GM11168 (cell line): ENCODE measurements around the gene PPP1R37.
"Not testable (repeated sequence)": the region's sequence is repeated elsewhere in the genome, so short reads cannot be mapped to it uniquely, and the experiment has no call there.

Experiments
- in situ Hi-C: fragments of 300-500 bp; cut with MboI; formaldehyde crosslinking; loops from one replicate; pipeline ENCODE4 v1.12.0; 2022; ENCODE audit warnings: low sequenced_read_pairs; ENCODE audit not compliant: unreplicated experiment

The PPP1R37 gene

DNA sequence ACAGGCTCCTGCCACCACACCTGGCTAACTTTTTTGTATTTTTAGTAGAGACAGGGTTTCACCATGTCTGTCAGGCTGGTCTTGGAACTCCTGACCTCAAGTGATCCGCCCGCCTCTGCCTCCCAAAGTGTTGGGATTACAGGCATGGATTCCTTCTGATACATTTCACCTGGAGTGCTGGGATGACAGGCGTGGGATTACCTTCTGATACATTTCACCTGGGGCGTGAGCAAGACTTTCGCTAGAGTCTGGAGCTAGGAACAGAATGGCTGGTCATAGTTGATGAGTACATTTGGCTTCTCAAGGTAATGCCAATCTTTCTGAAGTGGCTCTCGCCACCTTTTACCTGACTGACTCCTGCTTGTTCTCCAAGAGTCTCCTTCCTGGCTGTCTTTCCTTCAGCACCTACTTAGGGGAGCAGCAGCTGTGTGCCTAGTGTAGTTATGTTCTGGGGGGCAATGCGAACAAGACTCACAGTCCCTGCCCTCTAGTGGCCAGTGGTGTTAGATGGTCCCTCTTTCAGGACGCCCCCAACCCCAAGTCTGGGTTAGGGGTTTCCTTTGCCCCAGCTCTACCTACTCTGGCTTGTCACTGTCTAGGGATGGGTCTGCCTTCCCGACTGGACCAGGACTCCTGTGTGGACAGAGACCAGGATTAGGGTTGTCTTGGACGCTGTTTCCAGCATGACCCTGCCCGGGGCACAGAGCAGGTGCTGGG is 19.3 kb downstream of the PPP1R37 start:
- in situ Hi-C loops, result no loop called here

DNA sequence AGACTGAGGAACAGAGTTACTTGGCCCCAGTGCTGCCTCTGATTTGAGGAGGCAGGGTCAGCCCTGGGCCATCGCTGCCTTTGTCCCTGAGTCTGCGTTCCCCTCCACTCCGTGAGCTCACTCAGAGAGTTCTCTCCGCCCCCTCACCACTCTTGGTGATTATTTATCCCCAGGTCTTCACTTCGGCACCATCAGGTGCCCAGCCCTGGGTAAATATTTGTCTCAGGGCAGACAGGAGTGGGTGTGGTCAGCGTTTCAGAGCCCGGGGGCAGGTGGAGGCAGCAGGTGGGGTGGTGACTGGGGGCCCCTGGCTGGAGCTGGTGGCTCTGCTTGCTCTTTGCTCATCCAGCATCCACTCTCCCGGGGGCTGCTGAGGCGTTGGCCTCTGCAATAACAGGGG is 20.6 kb downstream of the PPP1R37 start:
- in situ Hi-C loops, result no loop called here

DNA sequence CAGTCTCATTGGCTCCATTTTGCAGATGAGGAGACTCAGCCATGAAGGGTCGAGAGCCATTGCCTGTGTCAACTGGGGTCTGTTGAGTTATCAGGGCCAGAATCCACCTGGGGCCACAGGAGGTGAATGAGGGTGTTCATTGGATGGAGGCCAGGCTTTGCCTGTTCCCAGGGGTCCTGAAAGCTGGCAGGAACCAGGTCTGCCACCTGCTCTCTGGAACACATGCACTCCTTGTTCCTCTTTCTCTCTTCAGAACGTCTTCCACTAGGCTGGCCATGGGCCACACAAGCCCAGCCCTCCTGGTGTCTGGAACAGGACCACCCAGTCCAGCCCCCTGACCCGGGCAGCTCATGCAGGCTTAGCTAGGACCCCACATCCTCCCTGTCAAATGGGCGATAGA is 21.1 kb downstream of the PPP1R37 start:
- in situ Hi-C loops, result no loop called here

DNA sequence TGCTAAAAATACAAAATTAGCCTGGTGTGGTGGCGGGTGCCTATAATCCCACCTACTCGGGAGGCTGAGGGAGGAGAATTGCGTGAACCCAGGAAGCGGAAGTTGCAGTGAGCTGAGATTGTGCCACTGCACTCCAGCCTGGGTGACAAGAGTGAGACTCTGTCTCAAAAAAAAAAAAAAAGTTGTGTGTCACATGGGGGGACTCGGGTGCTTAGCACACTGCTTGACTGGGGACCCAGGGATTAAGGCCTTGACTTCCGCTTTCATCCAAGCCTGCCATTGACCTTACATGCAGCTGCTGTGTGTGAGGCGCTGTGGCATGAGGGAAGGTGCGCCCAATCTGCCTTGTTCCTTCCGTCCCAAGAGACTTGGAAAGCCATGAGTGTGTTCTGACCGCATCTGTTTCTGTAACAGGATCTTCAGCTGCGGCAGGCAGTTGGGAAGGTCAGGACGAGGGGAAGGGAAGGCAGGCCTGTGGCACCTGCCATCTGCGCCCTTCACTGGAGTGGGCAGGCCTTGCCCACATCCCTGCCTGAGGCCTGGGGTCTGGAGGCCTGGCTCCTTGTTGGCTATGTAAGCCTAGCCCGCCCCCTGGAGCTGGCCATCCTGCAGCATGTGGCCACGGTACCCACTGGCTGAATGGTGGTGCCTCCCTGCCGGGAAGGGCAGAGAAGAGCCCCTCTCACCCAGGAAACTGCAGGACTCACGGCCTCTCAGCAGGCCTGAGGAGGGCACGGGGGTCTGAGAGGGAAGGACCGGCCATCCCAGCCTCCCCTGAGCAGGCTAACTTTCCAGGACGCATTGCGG is 23.0 kb downstream of the PPP1R37 start:
- in situ Hi-C loops, result no loop called here

DNA sequence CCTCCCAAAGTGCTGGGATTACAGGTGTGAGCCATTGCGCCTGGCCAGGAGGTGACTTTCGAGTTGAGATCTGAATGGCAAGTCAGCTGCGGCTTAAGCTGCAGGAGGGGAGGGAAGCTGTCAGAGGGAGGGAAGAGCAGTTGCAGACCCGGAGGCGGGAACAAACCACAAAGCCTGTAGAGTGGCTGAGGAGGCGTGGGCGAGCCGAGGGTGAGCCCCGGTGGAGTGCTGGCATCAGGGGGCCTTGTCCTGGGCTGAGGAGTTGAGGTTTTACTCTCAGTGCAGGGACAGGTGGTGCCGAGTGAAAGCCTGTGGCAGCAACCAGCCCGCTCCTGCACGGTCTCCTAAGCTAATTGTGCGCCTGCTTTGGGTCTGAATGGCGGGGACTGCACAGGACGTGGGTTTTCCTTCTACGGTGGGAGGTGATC is 24.2 kb downstream of the PPP1R37 start:
- in situ Hi-C loops, result no loop called here

DNA sequence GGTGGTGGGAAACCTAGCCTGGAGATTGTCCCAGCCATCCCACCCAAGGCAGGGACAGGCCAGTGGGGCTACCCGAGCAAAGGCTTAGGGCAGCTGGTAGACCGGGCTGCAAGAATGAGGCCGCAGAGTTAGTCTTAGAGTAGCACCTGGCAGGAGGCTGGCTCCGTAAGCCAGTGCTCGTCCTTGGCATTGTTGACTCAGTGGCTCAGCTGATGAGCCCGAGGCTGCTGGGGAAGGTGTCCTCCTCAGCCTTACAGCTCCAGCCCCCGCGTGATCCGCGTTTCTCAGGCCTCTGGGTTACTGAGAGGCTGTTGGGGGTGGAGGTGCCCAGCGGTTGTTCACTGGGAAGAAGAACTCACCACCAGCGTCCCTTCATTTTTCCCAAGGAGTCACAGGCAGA is 24.7 kb downstream of the PPP1R37 start:
- in situ Hi-C loops, result no loop called here

DNA sequence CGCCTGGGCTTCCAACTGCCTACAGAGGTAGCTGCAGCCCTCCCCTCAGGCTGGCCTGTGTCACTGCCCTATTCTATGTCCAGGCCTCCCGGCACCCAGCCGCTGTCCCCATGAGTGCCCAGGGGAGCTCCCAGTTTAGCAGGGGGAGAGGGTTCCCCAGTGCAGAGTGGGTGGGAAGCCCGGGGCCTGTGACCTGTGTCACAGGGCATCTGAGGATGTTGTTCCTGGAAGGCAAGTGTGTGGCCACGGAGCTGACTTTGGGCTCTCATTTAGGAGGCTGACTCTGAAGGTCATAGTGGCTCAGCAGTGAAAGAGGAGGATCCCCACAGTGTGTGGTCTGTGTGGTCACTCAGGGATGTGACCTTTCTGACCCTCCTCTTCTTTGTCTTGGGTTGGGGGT is 25.1 kb downstream of the PPP1R37 start:
- in situ Hi-C loops, result no loop called here

DNA sequence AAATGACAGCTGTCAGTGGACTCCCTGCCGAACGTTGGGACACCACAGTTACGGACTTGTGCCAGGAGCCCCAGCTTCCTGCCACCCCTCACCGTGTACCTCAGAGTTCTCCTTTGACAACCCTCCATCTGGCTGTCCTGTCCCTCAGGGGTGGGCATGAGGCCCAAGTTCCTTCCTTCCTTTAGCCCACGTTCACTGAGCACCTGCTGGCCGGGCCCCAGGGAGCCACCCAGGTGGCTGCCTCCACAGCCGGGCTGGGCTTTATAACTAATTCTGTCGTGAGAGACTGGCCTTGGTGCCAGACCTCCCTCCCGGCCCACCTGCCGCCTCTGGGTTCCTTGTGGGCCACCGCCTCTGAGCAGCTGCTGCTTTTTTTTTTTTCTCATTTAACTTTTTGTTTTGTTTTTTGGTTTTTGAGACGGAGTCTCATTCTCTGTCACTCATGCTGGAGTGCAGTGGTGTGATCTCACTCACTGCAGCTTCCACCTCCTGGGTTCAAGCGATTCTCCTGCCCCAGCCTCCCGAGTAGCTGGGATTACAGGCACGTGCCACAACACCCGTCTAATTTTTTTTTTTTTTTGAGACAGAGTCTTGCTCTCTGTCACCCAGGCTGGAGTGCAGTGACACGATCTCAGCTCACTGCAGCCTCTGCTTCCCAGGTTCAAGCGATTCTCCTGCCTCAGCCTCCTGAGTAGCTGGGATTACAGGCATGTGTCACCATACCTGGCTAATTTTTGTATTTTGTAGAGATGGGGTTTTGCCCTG is 25.8 kb downstream of the PPP1R37 start:
- in situ Hi-C loops, result not testable (repeated sequence)

DNA sequence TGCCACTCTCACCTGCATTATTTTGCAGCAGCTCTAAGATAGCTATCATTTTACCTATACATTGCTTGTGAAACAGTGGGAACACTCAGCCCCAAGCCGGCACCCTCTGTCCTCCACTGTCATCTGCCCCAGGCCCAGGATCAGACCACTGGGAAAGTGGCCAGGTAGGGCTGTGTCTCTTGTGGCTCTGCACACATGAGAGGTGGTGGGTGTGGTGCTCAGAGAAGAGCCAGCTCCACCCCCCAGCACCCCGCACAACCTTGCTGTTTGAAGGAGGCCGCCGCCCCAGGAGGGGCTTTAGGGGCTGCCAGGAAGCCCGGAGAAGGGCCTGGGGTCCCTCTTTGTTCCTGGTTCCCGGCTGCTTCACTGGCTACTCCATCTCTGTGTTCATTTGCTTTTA is 26.6 kb downstream of the PPP1R37 start:
- in situ Hi-C loops, result no loop called here

DNA sequence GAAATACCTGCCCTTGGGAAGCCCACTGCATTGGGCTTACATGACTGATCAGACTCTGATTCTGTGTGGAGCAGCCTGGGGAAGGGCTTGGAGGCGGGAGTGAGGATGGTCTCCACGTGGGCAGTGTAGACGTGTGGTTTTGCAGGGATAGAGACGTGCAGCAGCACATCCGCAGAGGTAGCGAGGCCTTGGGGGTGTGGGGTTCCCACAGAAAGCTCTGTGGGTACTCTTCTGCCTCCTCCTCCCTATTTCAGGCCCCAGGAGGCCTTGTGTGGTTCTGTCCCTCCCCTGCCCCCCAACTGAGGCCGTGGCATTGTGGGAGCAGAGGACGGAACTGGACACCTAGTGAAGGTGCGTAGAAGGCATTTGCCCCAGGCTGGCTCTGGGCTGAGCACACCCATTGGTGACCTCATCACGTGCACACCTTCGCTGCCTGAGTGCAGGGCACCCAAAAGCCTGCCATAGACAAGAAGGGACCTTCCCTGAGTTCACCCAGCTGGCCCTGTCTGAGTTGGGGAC is 28.9 kb downstream of the PPP1R37 start:
- in situ Hi-C loops, result no loop called here

DNA sequence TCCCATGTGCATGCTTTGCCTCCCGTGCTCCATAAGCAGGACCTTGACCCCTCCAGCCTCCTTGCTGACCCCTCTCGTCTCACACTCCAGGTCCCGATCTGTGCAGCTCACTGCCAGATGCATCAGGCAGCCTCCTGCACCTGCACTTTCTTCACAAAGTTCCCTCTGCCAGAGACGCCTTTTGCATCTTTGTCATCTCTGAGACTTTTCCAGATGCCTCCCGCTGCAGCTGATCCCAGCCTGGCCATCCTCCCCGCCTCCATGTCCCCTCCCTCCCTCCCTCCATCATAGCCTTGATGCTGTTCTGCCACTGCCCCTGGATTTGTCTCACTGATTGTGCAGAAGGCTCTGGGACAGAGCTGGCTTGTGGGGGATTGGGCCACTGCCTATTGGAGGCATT is 29.9 kb downstream of the PPP1R37 start:
- in situ Hi-C loops, result no loop called here

DNA sequence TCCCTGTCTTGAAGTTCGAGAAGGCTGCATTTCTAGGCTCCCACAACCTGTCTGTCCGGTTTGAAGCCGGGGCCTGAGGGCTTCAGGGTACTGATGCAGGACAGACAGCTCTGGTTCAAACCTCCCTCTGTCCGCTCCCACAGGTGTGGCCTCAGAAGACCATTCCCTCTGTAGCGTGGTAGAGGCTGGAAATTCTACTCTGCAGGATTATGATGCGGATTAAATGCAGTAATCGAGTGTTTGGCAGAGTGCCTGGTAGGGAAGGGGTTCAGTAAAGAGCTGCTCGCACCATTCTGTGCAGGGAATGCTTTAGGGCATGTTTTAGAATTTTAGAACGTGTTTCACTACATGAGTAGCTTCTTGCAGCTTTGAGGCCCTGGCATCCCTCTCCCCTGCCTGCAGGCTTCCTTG is 30.5 kb downstream of the PPP1R37 start:
- in situ Hi-C loops, result no loop called here

DNA sequence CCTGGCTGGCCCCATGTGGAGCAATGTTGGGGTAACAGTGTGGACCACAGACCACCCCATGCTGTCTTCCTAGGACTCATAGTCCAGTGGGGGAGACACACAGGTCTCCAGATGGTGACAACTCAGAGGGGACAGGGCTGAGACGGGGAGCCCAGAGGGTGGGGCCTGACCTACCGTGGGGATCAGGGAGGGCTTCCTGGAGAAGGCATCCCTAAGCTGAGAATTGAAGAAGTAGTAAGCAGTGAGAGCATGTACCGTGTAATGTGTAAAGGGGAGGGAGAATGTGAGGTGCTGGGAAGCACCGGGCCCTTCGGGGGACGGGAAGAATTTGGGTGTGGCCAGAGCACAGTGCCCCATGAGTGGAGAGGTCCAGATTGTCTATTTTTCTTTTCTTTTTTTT is 31.0 kb downstream of the PPP1R37 start:
- in situ Hi-C loops, result no loop called here

DNA sequence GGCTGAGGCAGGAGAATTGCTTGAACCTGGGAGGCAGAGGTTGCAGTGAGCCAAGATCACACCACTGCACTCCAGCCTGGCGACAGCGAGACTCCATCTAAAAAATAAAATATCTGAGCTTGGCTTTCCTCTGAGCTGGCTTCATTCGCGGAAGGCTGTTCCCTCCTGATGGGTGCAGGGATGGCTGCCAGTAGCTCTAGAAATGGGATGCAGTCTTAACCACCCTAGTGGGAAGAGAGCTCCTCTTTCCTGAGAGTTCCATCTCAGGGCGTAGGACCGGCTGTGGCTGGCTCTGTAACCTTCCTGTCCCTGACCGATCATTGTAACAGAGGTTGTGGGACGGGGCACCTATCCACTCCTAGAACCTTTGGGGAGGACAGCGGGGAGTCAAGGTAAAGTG is 32.4 kb downstream of the PPP1R37 start:
- in situ Hi-C loops, result no loop called here

DNA sequence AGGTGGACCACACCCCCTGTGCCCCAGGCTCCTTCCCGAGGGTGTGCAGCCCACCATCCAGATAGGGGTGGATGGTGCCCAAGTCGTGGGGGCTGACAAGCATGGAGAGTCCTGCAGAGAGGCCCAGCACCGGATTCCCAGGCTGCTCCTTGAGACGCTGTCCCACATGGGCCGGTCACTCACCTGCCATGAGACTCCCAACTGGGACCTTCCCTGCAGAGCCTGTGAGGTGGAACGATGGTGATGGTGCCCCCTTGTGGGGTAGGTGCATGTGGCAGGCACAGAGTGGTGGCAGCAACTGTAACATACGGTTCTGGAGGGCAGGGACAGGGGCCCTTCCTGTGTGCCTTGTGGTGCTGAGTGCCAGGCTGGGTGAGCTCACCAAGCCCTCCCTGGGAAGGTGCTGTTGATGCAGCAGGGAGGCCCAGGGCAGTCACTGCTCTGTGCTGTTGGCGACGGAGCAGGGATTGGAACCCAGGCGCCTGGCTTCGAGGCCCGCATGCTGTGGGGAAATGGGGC is 33.1 kb downstream of the PPP1R37 start:
- in situ Hi-C loops, result no loop called here

DNA sequence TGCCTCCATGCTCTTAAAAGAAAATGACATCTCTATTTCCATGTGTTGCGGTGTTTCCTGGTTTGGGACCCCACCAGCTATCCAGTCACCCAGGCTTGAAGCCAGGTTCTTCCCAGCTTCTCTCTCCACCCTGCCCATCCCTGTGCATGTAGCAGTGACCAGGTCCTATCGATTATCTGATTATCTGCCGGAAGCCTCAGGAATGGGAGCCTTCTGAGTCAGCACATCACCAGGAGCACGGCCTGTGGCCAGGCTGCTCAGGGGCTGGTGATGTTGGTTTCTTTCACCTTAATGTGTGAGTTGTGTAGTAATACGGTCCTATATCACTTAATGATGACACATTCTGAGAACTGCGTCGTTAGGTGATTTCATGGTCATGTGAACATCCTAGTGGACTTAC is 33.7 kb downstream of the PPP1R37 start:
- in situ Hi-C loops, result no loop called here

DNA sequence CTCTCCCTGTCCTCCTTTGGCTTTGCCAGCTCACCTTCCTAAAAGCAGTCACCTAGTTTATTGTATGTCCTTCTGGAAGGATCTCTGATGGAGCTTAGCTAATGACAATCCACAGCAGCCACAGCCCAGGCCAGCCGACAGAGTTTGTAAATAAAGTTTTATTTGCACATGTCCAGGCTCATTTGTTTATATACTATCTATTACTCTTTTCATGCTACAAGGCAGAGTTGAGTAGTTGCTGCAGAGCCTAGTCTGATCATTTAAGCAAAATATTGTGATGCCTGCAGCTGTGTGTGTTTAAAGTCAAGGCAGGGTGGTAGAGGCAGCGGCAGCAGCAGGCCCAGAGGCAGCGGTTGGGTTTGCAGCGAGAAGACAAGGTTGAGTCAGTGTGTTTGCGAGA is 35.2 kb downstream of the PPP1R37 start:
- in situ Hi-C loops, result no loop called here

DNA sequence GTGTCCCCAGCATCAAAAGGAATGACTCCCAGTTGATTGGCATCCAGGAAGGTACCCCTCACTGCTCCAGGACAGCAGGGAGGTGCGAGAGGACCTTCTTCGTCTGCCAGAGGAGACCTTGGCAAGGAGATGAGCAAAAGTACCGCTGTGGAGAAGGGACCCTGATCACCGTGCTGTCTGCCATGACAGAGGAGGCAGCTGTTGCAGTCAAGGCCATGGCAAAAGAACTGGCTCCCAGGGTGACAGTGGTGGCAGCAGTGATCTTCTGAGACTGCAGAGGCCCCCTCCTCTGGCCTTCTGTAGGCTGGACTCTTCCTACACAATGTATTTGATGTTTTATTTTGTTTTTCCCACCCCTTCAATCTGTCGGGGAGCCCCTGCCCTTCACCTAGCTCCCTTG is 35.8 kb downstream of the PPP1R37 start:
- in situ Hi-C loops, result no loop called here

DNA sequence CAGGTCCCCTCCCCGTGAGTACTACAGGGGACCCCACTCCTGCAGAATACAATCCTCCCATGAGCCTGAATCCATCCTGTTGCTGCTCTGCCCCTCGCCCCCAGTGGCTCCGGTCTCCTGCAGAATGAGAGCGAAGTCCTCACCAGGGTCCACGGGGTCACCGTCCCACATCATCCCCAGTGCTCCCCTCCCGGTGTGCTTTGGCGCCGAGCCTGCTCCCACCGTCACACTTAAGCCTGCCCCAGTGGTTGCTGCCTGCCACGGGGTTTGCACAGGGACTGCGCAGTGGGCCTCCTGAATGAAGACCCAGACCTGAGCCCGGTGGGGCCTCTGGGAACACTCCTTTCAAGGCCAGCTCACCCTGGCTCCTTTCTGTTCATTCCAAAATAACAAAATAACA is 37.3 kb downstream of the PPP1R37 start:
- in situ Hi-C loops, result no loop called here

DNA sequence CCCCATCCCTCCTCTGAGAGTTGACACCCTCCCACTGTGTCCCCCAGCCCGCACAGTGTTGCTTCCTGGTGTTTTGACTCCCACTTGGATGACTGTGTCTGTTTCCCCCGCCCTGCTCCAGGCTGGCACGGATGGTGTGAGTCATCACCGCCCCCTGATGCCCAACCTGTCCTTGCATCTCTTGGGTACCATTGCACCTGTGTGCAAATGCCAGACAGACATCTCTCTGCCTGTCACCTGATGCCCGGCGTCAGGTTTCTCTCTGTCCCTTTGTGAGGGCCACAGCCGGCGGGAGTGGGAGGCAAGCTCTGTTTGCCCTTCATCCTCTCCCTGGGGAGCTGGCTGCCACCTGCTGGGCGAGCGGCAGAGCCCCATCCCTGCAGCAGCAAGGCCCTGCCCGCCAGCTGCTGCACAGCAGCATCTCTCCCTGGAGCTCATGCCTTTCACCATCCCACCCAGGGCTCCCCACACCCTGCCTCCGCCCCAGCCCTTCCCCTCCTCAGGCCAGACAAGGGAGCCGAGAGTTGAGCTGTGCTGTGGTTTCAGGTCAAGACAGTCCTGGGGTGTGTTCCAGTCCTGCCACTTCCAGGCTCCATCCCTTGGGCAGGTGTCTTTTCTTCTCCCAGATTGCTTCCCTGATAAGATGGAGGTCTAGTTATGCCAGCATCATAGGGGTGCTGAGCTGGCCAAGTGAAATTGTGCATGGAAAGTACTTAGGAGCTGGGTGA is 38.1 kb downstream of the PPP1R37 start:
- in situ Hi-C loops, result no loop called here
